HepG2 (cell line): ENCODE data around the gene GRIK4.

ENCODE experiments used
- ATF3 ChIP-seq: sonication (generic); formaldehyde crosslinking; IDR thresholded peaks from 2 replicates; pipeline ENCODE4 v1.4.0; 2020; ENCODE audit warnings: missing genetic modification reagents
- DNMT3B ChIP-seq: conservative IDR thresholded peaks from 2 replicates; pipeline ENCODE4 v1.6.1; 2016; ENCODE audit warnings: missing biosample characterization, control low read depth
- EEA1 ChIP-seq: sonication (generic); formaldehyde crosslinking; IDR thresholded peaks from 2 replicates; pipeline ENCODE4 v1.5.1; 2020; ENCODE audit warnings: mild to moderate bottlenecking, missing genetic modification reagents, borderline replicate concordance
- EZH2 ChIP-seq: conservative IDR thresholded peaks from 2 replicates; pipeline ENCODE4 v1.6.1; 2012; ENCODE audit warnings: mild to moderate bottlenecking, low read depth, low read length, moderate library complexity
- HMG20B ChIP-seq: conservative IDR thresholded peaks from 2 replicates; pipeline ENCODE4 v1.6.1; 2016; ENCODE audit warnings: missing genetic modification reagents, missing compliant biosample characterization
- MXI1 ChIP-seq: IDR thresholded peaks from 3 replicates; pipeline ENCODE4 v1.6.1; 2012; ENCODE audit warnings: low read depth, low read length, inconsistent platforms, borderline replicate concordance
- NFE2L2 ChIP-seq: fragments of 150-350 bp; IDR thresholded peaks from 2 replicates; pipeline ENCODE4 v1.6.1; 2014; ENCODE audit warnings: low read length
- REXO4 ChIP-seq: sonication (generic); formaldehyde crosslinking; IDR thresholded peaks from 2 replicates; pipeline ENCODE4 v1.8.0; 2022; ENCODE audit warnings: missing genetic modification reagents, mild to moderate bottlenecking, borderline replicate concordance
- ZNF160 ChIP-seq: sonication (generic); formaldehyde crosslinking; IDR thresholded peaks from 2 replicates; pipeline ENCODE4 v1.8.0; 2022; ENCODE audit warnings: mild to moderate bottlenecking, inconsistent platforms, missing genetic modification reagents
- ZNF605 ChIP-seq: sonication (generic); formaldehyde crosslinking; IDR thresholded peaks from 2 replicates; pipeline ENCODE4 v1.8.0; 2022; ENCODE audit warnings: mild to moderate bottlenecking, missing genetic modification reagents
- ZNF839 ChIP-seq: sonication (generic); formaldehyde crosslinking; IDR thresholded peaks from 2 replicates; pipeline ENCODE4 v1.4.0; 2020; ENCODE audit warnings: missing genetic modification reagents, mild to moderate bottlenecking, borderline replicate concordance
- TF ChIP-seq, protein P1 (sequence below): sonication (generic); formaldehyde crosslinking; IDR thresholded peaks from 2 replicates; pipeline ENCODE4 v1.5.0; 2020; ENCODE audit warnings: mild to moderate bottlenecking, missing genetic modification reagents, moderate library complexity

DNA sequence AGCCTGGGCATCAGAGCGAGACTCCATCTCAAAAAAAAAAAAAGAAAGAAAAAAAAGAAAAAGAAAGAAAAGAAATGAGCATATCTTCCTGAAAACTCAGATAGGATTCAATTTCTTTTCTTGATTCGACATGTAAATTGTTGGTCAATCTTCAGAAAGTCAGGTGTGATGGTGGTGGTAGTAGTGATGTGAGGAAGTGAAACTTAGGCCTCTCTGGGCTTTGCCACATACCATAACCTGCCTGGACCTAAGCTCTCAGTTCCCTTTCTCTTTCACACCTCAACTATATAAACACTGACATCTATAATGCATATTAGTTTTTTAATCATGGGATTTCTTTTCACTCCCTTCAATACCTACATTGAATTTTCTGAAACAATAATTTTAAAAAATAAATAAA, 414.4 kb downstream of the GRIK4 start:
- TF ChIP-seq, protein P1, sequence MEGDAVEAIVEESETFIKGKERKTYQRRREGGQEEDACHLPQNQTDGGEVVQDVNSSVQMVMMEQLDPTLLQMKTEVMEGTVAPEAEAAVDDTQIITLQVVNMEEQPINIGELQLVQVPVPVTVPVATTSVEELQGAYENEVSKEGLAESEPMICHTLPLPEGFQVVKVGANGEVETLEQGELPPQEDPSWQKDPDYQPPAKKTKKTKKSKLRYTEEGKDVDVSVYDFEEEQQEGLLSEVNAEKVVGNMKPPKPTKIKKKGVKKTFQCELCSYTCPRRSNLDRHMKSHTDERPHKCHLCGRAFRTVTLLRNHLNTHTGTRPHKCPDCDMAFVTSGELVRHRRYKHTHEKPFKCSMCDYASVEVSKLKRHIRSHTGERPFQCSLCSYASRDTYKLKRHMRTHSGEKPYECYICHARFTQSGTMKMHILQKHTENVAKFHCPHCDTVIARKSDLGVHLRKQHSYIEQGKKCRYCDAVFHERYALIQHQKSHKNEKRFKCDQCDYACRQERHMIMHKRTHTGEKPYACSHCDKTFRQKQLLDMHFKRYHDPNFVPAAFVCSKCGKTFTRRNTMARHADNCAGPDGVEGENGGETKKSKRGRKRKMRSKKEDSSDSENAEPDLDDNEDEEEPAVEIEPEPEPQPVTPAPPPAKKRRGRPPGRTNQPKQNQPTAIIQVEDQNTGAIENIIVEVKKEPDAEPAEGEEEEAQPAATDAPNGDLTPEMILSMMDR (CRISPR knock-in tag): no peak
- TF ChIP-seq EEA1 (CRISPR knock-in tag): no peak
- no peak for TF ChIP-seq ZNF160 (CRISPR knock-in tag)
- no peak for TF ChIP-seq MXI1
- no peak for TF ChIP-seq EZH2
- TF ChIP-seq ATF3: no peak
- TF ChIP-seq HMG20B (CRISPR knock-in tag): no peak
- no peak for TF ChIP-seq ZNF839 (CRISPR knock-in tag)
- TF ChIP-seq REXO4 (CRISPR knock-in tag): no peak
- no peak for TF ChIP-seq NFE2L2
- TF ChIP-seq DNMT3B (CRISPR knock-in tag): no peak
- TF ChIP-seq ZNF605: no peak
